GM19395 (cell line): ENCODE data around the gene BCL2L13.

Experiments used
- ATAC-seq: cut with Tn5 transposase; IDR thresholded peaks from one replicate; pipeline ENCODE4 v1.9.1; 2021; ENCODE audit warnings: mild to moderate bottlenecking, moderate library complexity; ENCODE audit not compliant: unreplicated experiment

BCL2L13 gene

GRCh38 chr22:17777005-17777716 lies 138.6 kb downstream of the BCL2L13 start:
- peak; percentile 41 for ATAC-seq

DNA sequence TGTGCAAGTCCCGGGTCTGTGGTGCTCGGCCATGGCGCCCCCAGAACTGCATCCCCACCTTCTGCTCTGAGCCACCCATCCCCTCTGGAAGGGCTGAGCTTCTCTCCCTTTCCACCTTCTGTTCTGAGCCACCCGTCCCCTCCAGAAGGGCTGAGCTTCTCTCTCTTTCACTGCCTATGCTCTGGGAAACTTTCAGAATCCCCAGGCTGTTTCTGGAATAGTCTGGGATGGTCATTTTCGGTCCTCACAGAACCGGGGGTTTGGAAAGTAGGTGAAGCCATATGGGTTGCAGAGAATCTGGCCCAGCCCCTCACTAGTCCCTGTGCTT lies 139.1 kb downstream of the BCL2L13 start:
- no peak for ATAC-seq

- no peak for ATAC-seq
Observed at GRCh38 chr22:17778412-17778976, 139.9 kb downstream of the BCL2L13 start.

DNA sequence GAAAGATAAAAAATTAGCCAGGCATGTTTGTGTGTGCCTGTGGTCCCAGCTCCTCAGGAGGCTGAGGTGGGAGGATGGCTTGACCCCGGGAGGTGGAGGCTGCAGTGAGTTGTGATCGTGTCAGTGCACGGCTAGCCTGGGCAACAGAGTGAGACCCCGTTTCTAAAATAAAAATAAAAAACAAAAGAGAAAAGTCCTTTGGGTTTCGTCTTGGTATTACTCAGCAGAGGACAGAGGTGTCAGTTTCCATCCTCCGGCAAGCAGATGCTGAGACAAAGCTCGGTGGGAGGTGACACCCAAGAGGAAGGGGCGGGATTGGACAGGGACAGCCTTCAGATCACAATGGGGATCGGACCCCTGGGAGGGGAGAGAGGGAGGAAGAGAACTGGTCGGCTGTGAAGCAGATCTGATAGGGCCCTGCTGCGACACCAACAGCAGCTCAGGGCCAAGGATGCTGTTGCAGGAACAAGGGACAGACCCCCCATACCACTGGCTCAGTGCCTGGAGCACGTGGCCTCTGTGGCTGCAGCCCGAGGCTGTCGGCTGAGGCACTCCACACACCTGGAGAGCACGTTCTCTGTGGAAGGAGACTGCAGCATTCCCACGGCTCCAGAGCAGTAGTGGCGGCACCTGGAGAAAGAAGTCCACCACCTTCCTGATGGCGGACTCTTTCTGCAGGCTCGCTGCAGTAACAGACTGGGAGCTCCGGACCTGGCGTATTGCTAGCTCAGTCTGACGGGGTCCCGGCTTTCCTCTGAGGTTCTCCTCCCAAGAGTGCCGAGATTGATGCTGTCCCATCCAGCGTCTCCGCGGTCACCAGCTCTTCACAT lies 140.9 kb downstream of the BCL2L13 start:
- ATAC-seq = peak; percentile 48

DNA sequence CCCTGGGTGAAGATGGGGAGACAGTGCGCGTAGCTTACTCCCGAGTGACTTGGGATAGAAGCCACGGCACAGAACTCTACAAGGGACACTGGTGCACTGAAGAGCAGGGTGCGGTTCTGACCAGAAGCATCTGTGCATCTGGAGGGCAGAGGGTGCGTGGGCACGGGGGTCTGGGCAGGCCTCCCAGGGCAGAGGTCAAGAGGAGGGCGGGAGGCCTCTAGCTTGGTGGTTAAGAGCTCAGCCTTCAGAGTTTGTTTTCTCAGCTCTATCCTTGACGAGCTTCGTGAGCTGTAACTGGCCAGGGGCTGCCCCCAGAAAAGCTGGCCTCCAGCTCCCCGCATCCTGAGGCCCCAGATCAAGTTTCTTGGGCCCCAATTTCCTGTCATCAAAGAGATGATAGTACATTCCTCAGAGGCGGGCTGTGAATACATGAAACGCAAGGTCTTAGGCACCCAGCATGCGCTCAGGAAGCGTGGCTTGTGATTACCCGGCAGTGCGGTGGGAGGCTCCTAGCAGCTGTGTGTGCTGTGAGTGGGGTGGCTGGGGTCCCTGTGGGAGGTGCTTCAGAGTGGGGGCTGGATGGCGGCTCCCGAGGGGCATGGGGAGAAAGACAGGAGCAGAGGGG lies 141.7 kb downstream of the BCL2L13 start:
- ATAC-seq = no peak
